GM12878 (cell line): ENCODE data around the gene AKAP12. TPM values are rescaled to one million over a fixed set of nuclear protein-coding genes. Genes with fewer than 3 reads are reported as not detected.

Experiments used
- ATAC-seq: fragments of 200-7000 bp; cut with Tn5 transposase; 3 replicates; pipeline ENCODE4 v1.9.1; 2020; ENCODE audit warnings: mild to moderate bottlenecking, moderate library complexity
- BruUV-seq: library from RNA; stranded (reverse); fragments of 400-500 nt; replicated peaks from 2 replicates; lab custom pipeline; 2021; lab: Mats Ljungman, UMichigan
- CTCF ChIA-PET: fragments of 300-600 bp; sonication (Branson Sonifier 250); formaldehyde crosslinking; extraction: SDS; loops from one replicate; lab custom pipeline; 2021; ENCODE audit warnings: inconsistent platforms; lab: Yijun Ruan, JAX
- POLR2A ChIA-PET: fragments of 350-600 bp; formaldehyde crosslinking; extraction: SDS; loops from one replicate; lab custom pipeline; 2021; ENCODE audit warnings: inconsistent platforms; lab: Charles Lee
- RAD21 ChIA-PET: fragments of 300-600 bp; sonication (Branson Sonifier 250); formaldehyde crosslinking; loops from one replicate; lab custom pipeline; 2023; ENCODE audit warnings: antibody characterized with exemption; ENCODE audit not compliant: unreplicated experiment; lab: Charles Lee
- SMC1A ChIA-PET: fragments of 300-600 bp; sonication (Branson Sonifier 250); formaldehyde crosslinking; loops from one replicate; lab custom pipeline; 2023; ENCODE audit not compliant: unreplicated experiment, uncharacterized antibody; lab: Charles Lee
- DNase-seq: peaks from one replicate; pipeline ENCODE4 v3.0.0-alpha.2; 2011; ENCODE audit warnings: low read depth, low spot score
- FAIRE-seq: peaks from 3 replicates; lab custom pipeline; 2011; peaks lifted over from hg19 to GRCh38; lab: Jason Lieb, UNC
- H2AFZ ChIP-seq: 2 replicates; pipeline ENCODE4 v1.6.0; 2011; ENCODE audit warnings: low read depth, low read length, control low read depth; ENCODE audit not compliant: control insufficient read depth
- H3K27ac ChIP-seq: 2 replicates; pipeline ENCODE4 v1.5.1; 2011; ENCODE audit warnings: control low read depth; ENCODE audit not compliant: control insufficient read depth, insufficient read depth
- H3K27me3 ChIP-seq, 2 experiments: replicated peaks in 1 of 2; 2 replicates each; pipeline versions ENCODE4 v1.6.0 to v1.6.1; 2011; ENCODE audit warnings: low read length in 1 of 2; ENCODE audit not compliant: control insufficient read depth in 2 of 2, insufficient read depth in 2 of 2
- H3K36me3 ChIP-seq, 2 experiments: 2 replicates each; pipeline ENCODE4 v1.5.1; 2011; ENCODE audit warnings: low read length in 1 of 2; ENCODE audit not compliant: control insufficient read depth in 2 of 2, insufficient read depth in 2 of 2
- H3K4me1 ChIP-seq: 2 replicates; pipeline ENCODE4 v1.6.1; 2011; ENCODE audit warnings: mild to moderate bottlenecking, low read length, moderate library complexity, mixed read lengths; ENCODE audit not compliant: control insufficient read depth, insufficient read depth
- H3K4me2 ChIP-seq: 2 replicates; pipeline ENCODE4 v1.6.0; 2011; ENCODE audit warnings: control low read depth; ENCODE audit not compliant: control insufficient read depth, insufficient read depth
- H3K4me3 ChIP-seq: fragments of 200-600 bp; sonication (generic); 2 replicates; pipeline ENCODE4 v1.5.1; 2016
- H3K79me2 ChIP-seq: 2 replicates; pipeline ENCODE4 v1.6.0; 2011; ENCODE audit warnings: low read length; ENCODE audit not compliant: control insufficient read depth, insufficient read depth
- H3K9ac ChIP-seq: 2 replicates; pipeline ENCODE4 v1.8.0; 2011; ENCODE audit warnings: low read length, control low read depth, mixed read lengths; ENCODE audit not compliant: control insufficient read depth, insufficient read depth
- H3K9me3 ChIP-seq: replicated peaks from 3 replicates; pipeline ENCODE4 v1.5.1; 2011; ENCODE audit warnings: mild to moderate bottlenecking, low read length; ENCODE audit not compliant: control insufficient read depth, insufficient read depth
- H4K20me1 ChIP-seq: 2 replicates; pipeline ENCODE4 v1.6.0; 2011; ENCODE audit not compliant: control insufficient read depth, insufficient read depth
- CBFB ChIP-seq: IDR thresholded peaks from 2 replicates; pipeline ENCODE4 v1.6.1; 2016; ENCODE audit warnings: antibody characterized with exemption, low read depth
- EZH2 ChIP-seq: IDR thresholded peaks from 2 replicates; pipeline ENCODE4 v1.6.1; 2012; ENCODE audit warnings: low read depth, mild to moderate bottlenecking, control low read depth, inconsistent platforms, low read length, borderline replicate concordance; ENCODE audit not compliant: control insufficient read depth
- HDGF ChIP-seq: fragments of 450-650 bp; IDR thresholded peaks from 2 replicates; pipeline ENCODE4 v1.6.1; 2016; ENCODE audit warnings: antibody characterized with exemption
- IKZF2 ChIP-seq, 2 experiments: fragments of 450-650 bp; IDR thresholded peaks; 2 replicates each; pipeline ENCODE4 v1.6.1; 2017; ENCODE audit warnings: mild to moderate bottlenecking in 2 of 2, moderate library complexity in 2 of 2
- NBN ChIP-seq: fragments of 450-650 bp; IDR thresholded peaks from 2 replicates; pipeline ENCODE4 v1.6.1; 2016
- NR2C2 ChIP-seq: IDR thresholded peaks from 2 replicates; pipeline ENCODE4 v1.6.1; 2011; ENCODE audit warnings: borderline replicate concordance, low read depth; ENCODE audit not compliant: control insufficient read depth, insufficient read length
- PAX5 ChIP-seq: IDR thresholded peaks from 2 replicates; pipeline ENCODE4 v1.6.1; 2011; ENCODE audit warnings: low read depth, low read length, borderline replicate concordance
- RAD21 ChIP-seq: IDR thresholded peaks from 2 replicates; pipeline ENCODE4 v1.6.1; 2011; ENCODE audit warnings: mild to moderate bottlenecking, low read depth, low read length, moderate library complexity; ENCODE audit not compliant: insufficient read depth
- RAD51 ChIP-seq: fragments of 450-650 bp; IDR thresholded peaks from 2 replicates; pipeline ENCODE4 v1.6.1; 2016; ENCODE audit warnings: moderate library complexity, mild to moderate bottlenecking, inconsistent platforms
- RELB ChIP-seq: fragments of 450-650 bp; IDR thresholded peaks from 2 replicates; pipeline ENCODE4 v1.6.1; 2017; ENCODE audit warnings: low read depth, mild to moderate bottlenecking, moderate library complexity
- SP1 ChIP-seq: IDR thresholded peaks from one replicate; pipeline ENCODE4 v1.6.1; 2011; ENCODE audit warnings: low read depth, low read length
- SPI1 ChIP-seq: IDR thresholded peaks from 2 replicates; pipeline ENCODE4 v1.6.1; 2011; ENCODE audit warnings: low read depth, mild to moderate bottlenecking, low read length, moderate library complexity, borderline replicate concordance; ENCODE audit not compliant: insufficient read depth
- SREBF1 ChIP-seq: IDR thresholded peaks from 2 replicates; pipeline ENCODE4 v1.6.1; 2012; ENCODE audit warnings: mild to moderate bottlenecking, low read length
- TARDBP ChIP-seq: IDR thresholded peaks from 2 replicates; pipeline ENCODE4 v1.6.1; 2016; ENCODE audit warnings: borderline replicate concordance
- TCF3 ChIP-seq: IDR thresholded peaks from 2 replicates; pipeline ENCODE4 v1.6.1; 2012; ENCODE audit warnings: low read depth, mild to moderate bottlenecking, low read length, borderline replicate concordance; ENCODE audit not compliant: insufficient read depth
- ZNF384 ChIP-seq: IDR thresholded peaks from 2 replicates; pipeline ENCODE4 v1.6.1; 2012; ENCODE audit warnings: low read depth, mild to moderate bottlenecking, low read length, improper control_type of control experiment, borderline replicate concordance
- whole genome bisulfite sequencing: methylation state at CpG from one replicate; pipeline ENCODE4 v1.1.6; 2016; ENCODE audit warnings: low lambda C conversion rate; ENCODE audit not compliant: insufficient replicate concordance, insufficient coverage; ENCODE audit errors: missing lambda C conversion rate; 5-methylcytosine and 5-hydroxymethylcytosine counted together
- in situ Hi-C: fragments of 300-500 bp; cut with MboI; formaldehyde crosslinking; loops from 9 replicates; pipeline ENCODE4 v1.14.3; 2018; ENCODE audit warnings: mixed read lengths
- intact Hi-C: fragments of 100-400 bp; cut with micrococcal nuclease; formaldehyde crosslinking; loops from one replicate; pipeline ENCODE4 v1.14.2; 2022; ENCODE audit not compliant: unreplicated experiment
- polyA plus RNA-seq, 11 experiments: library from polyadenylated mRNA; depleted of rRNA in 4 of 11; unstranded in 6 of 11; stranded (reverse) in 5 of 11; fragments of >200 nt; fragmentation: Nextera tagmentation in 4 of 11; fragmentation: Illumina TruSeq in 1 of 11; extraction: Ambion mirVana in 4 of 11; extraction: Trizol in 1 of 11; gene quantifications; 1 replicate in 1 of 11; 2 replicates in 10 of 11; pipeline versions ENCODE4 v1.2.1 to v1.2.3, GENCODE V29; 2011 to 2016; ENCODE audit warnings: inconsistent platforms in 2 of 11, missing spikeins in 2 of 11, low read depth in 1 of 11
- total RNA-seq, 4 experiments: library from RNA; depleted of rRNA in 3 of 4; stranded (reverse); fragments of >200 nt in 3 of 4; fragmentation: Illumina TruSeq in 1 of 4; extraction: Trizol in 1 of 4; gene quantifications; 2 replicates each; pipeline versions ENCODE4 v1.2.1 to v1.2.3, GENCODE V29; 2013 to 2021

The AKAP12 gene
- total and polyA plus RNA-seq, 10 of the 15 experiments (the other 5 are each of a cell fraction or from before 2014, with no cell fraction given), result under 0.01 to 0.72 (median 0.06) TPM; not detected in 4

GRCh38 chr6:151213352-151213751 is 26.4 kb upstream of the AKAP12 start (continued):
- no peak for TF ChIP-seq SPI1
- TF ChIP-seq SP1, result no peak
- no peak for TF ChIP-seq NBN
- TF ChIP-seq NR2C2, result no peak
- TF ChIP-seq HDGF, result no peak
- TF ChIP-seq SREBF1, result no peak
- no peak for TF ChIP-seq TCF3
- no peak for TF ChIP-seq RAD51
- no peak for TF ChIP-seq TARDBP

DNA sequence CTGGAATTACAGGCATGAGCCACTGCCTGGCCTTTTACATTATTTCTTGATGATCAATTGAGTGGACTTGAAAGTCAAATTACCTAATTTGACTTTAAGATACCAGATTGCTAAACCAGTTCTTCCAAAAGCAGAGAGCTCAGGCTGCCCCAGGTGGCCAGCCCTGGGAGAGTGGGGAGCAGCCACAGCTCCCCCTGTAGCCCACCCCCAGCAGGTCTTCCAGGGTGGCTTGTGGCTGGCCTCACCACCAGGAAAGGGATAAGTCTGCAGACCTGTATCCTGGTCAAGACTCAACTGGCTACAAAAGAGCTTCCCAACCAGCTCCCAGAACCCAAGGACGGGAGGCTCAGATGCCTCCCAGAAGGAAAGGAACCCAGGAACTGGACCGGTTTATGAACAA is 23.8 kb upstream of the AKAP12 start:
- ChIA-PET CTCF (no interaction called here), POLR2A (no interaction called here), SMC1A (interaction anchor here (0.7 kb wide), 1 partner anchor 102 kb away, joined by 3 read pairs; no protein-coding TSS in a partner anchor), RAD21 (no interaction called here)
- no peak for TF ChIP-seq RELB
- no peak for TF ChIP-seq PAX5
- no peak for TF ChIP-seq CBFB
- TF ChIP-seq RAD21, result no peak
- TF ChIP-seq IKZF2 (IDR thresholded peaks at IDR 0.05), result no peak
- no peak for TF ChIP-seq ZNF384
- TF ChIP-seq EZH2, result no peak
- in situ Hi-C loops (no loop called here), intact Hi-C loops (no loop called here)
- no peak overlapping the region for H3K4me3 ChIP-seq
- no peaks in the 10 kb centered on the region for H3K27me3 ChIP-seq
- no peaks in the 10 kb centered on the region for H3K36me3 ChIP-seq
- no TSS peak for BruUV-seq
- ATAC-seq, result no peak
- FAIRE-seq, result no peak
- H2AFZ ChIP-seq, result no peak overlapping the region
- no peak overlapping the region for H3K4me2 ChIP-seq
- H3K9ac ChIP-seq, result no peak overlapping the region
- H3K79me2 ChIP-seq, result no peaks in the 10 kb centered on the region
- no peaks in the 10 kb centered on the region for H3K4me1 ChIP-seq
- H4K20me1 ChIP-seq, result no peaks in the 10 kb centered on the region
- 26% methylated on average over 2 of the region's 2 CpGs for WGBS
- no peak overlapping the region for H3K27ac ChIP-seq
- H3K9me3 ChIP-seq, result no peaks in the 10 kb centered on the region
- DNase-seq, result no peak
